GM12878 (cell line): ENCODE data around the gene KRTAP10-5. TPM values are rescaled to one million over a fixed set of nuclear protein-coding genes. Genes with fewer than 3 reads are reported as not detected.

Source experiments
- ATAC-seq: fragments of 200-7000 bp; cut with Tn5 transposase; 3 replicates; pipeline ENCODE4 v1.9.1; 2020; ENCODE audit warnings: mild to moderate bottlenecking, moderate library complexity
- BruUV-seq: library from RNA; stranded (reverse); fragments of 400-500 nt; replicated peaks from 2 replicates; lab custom pipeline; 2021; lab: Mats Ljungman, UMichigan
- CTCF ChIA-PET: fragments of 300-600 bp; sonication (Branson Sonifier 250); formaldehyde crosslinking; extraction: SDS; loops from one replicate; lab custom pipeline; 2021; ENCODE audit warnings: inconsistent platforms; lab: Yijun Ruan, JAX
- POLR2A ChIA-PET: fragments of 350-600 bp; formaldehyde crosslinking; extraction: SDS; loops from one replicate; lab custom pipeline; 2021; ENCODE audit warnings: inconsistent platforms; lab: Charles Lee
- RAD21 ChIA-PET: fragments of 300-600 bp; sonication (Branson Sonifier 250); formaldehyde crosslinking; loops from one replicate; lab custom pipeline; 2023; ENCODE audit warnings: antibody characterized with exemption; ENCODE audit not compliant: unreplicated experiment; lab: Charles Lee
- SMC1A ChIA-PET: fragments of 300-600 bp; sonication (Branson Sonifier 250); formaldehyde crosslinking; loops from one replicate; lab custom pipeline; 2023; ENCODE audit not compliant: unreplicated experiment, uncharacterized antibody; lab: Charles Lee
- DNase-seq: peaks from one replicate; pipeline ENCODE4 v3.0.0-alpha.2; 2011; ENCODE audit warnings: low read depth, low spot score
- FAIRE-seq: peaks from 3 replicates; lab custom pipeline; 2011; peaks lifted over from hg19 to GRCh38; lab: Jason Lieb, UNC
- H2AFZ ChIP-seq: 2 replicates; pipeline ENCODE4 v1.6.0; 2011; ENCODE audit warnings: low read depth, low read length, control low read depth; ENCODE audit not compliant: control insufficient read depth
- H3K27ac ChIP-seq: 2 replicates; pipeline ENCODE4 v1.5.1; 2011; ENCODE audit warnings: control low read depth; ENCODE audit not compliant: control insufficient read depth, insufficient read depth
- H3K27me3 ChIP-seq, 2 experiments: replicated peaks in 1 of 2; 2 replicates each; pipeline versions ENCODE4 v1.6.0 to v1.6.1; 2011; ENCODE audit warnings: low read length in 1 of 2; ENCODE audit not compliant: control insufficient read depth in 2 of 2, insufficient read depth in 2 of 2
- H3K36me3 ChIP-seq, 2 experiments: 2 replicates each; pipeline ENCODE4 v1.5.1; 2011; ENCODE audit warnings: low read length in 1 of 2; ENCODE audit not compliant: control insufficient read depth in 2 of 2, insufficient read depth in 2 of 2
- H3K4me1 ChIP-seq: 2 replicates; pipeline ENCODE4 v1.6.1; 2011; ENCODE audit warnings: mild to moderate bottlenecking, low read length, moderate library complexity, mixed read lengths; ENCODE audit not compliant: control insufficient read depth, insufficient read depth
- H3K4me2 ChIP-seq: 2 replicates; pipeline ENCODE4 v1.6.0; 2011; ENCODE audit warnings: control low read depth; ENCODE audit not compliant: control insufficient read depth, insufficient read depth
- H3K4me3 ChIP-seq: fragments of 200-600 bp; sonication (generic); 2 replicates; pipeline ENCODE4 v1.5.1; 2016
- H3K79me2 ChIP-seq: 2 replicates; pipeline ENCODE4 v1.6.0; 2011; ENCODE audit warnings: low read length; ENCODE audit not compliant: control insufficient read depth, insufficient read depth
- H3K9ac ChIP-seq: 2 replicates; pipeline ENCODE4 v1.8.0; 2011; ENCODE audit warnings: low read length, control low read depth, mixed read lengths; ENCODE audit not compliant: control insufficient read depth, insufficient read depth
- H3K9me3 ChIP-seq: replicated peaks from 3 replicates; pipeline ENCODE4 v1.5.1; 2011; ENCODE audit warnings: mild to moderate bottlenecking, low read length; ENCODE audit not compliant: control insufficient read depth, insufficient read depth
- H4K20me1 ChIP-seq: 2 replicates; pipeline ENCODE4 v1.6.0; 2011; ENCODE audit not compliant: control insufficient read depth, insufficient read depth
- DPF2 ChIP-seq: fragments of 450-650 bp; IDR thresholded peaks from 2 replicates; pipeline ENCODE4 v1.6.1; 2017; ENCODE audit warnings: mild to moderate bottlenecking
- FOXM1 ChIP-seq: IDR thresholded peaks from 2 replicates; pipeline ENCODE4 v1.6.1; 2012; ENCODE audit warnings: low read depth, mild to moderate bottlenecking, inconsistent platforms, low read length, moderate library complexity
- LARP7 ChIP-seq: fragments of 450-650 bp; IDR thresholded peaks from 2 replicates; pipeline ENCODE4 v1.6.1; 2017; ENCODE audit warnings: mild to moderate bottlenecking
- NFXL1 ChIP-seq: fragments of 450-650 bp; IDR thresholded peaks from 2 replicates; pipeline ENCODE4 v1.6.1; 2017; ENCODE audit warnings: antibody characterized with exemption, mild to moderate bottlenecking, borderline replicate concordance
- RAD51 ChIP-seq: fragments of 450-650 bp; IDR thresholded peaks from 2 replicates; pipeline ENCODE4 v1.6.1; 2016; ENCODE audit warnings: moderate library complexity, mild to moderate bottlenecking, inconsistent platforms
- USF1 ChIP-seq: IDR thresholded peaks from 2 replicates; pipeline ENCODE4 v1.6.1; 2011; ENCODE audit warnings: borderline replicate concordance, low read depth, mild to moderate bottlenecking, moderate library complexity, mixed read lengths, low read length; ENCODE audit not compliant: insufficient read depth; ENCODE audit errors: extremely low read length
- ZNF24 ChIP-seq: fragments of 450-650 bp; IDR thresholded peaks from 2 replicates; pipeline ENCODE4 v1.6.1; 2017; ENCODE audit warnings: antibody characterized with exemption, mild to moderate bottlenecking
- WGBS: methylation state at CpG from one replicate; pipeline ENCODE4 v1.1.6; 2016; ENCODE audit warnings: low lambda C conversion rate; ENCODE audit not compliant: insufficient replicate concordance, insufficient coverage; ENCODE audit errors: missing lambda C conversion rate; 5-methylcytosine and 5-hydroxymethylcytosine counted together
- in situ Hi-C: fragments of 300-500 bp; cut with MboI; formaldehyde crosslinking; loops from 9 replicates; pipeline ENCODE4 v1.14.3; 2018; ENCODE audit warnings: mixed read lengths
- intact Hi-C: fragments of 100-400 bp; cut with micrococcal nuclease; formaldehyde crosslinking; loops from one replicate; pipeline ENCODE4 v1.14.2; 2022; ENCODE audit not compliant: unreplicated experiment
- polyA plus RNA-seq, 11 experiments: library from polyadenylated mRNA; depleted of rRNA in 4 of 11; unstranded in 6 of 11; stranded (reverse) in 5 of 11; fragments of >200 nt; fragmentation: Nextera tagmentation in 4 of 11; fragmentation: Illumina TruSeq in 1 of 11; extraction: Ambion mirVana in 4 of 11; extraction: Trizol in 1 of 11; gene quantifications; 1 replicate in 1 of 11; 2 replicates in 10 of 11; pipeline versions ENCODE4 v1.2.1 to v1.2.3, GENCODE V29; 2011 to 2016; ENCODE audit warnings: inconsistent platforms in 2 of 11, missing spikeins in 2 of 11, low read depth in 1 of 11
- total RNA-seq, 4 experiments: library from RNA; depleted of rRNA in 3 of 4; stranded (reverse); fragments of >200 nt in 3 of 4; fragmentation: Illumina TruSeq in 1 of 4; extraction: Trizol in 1 of 4; gene quantifications; 2 replicates each; pipeline versions ENCODE4 v1.2.1 to v1.2.3, GENCODE V29; 2013 to 2021

Gene KRTAP10-5
- total and polyA plus RNA-seq, 10 of the 15 experiments (the other 5 are each of a cell fraction or from before 2014, with no cell fraction given), result not detected

GRCh38 chr21:44568261-44568660, 12.1 kb downstream of the KRTAP10-5 start:
- ChIA-PET CTCF (no interaction called here), POLR2A (interaction anchor here (0.5 kb wide), 1 partner anchor 67 kb away, joined by 4 read pairs; no protein-coding TSS in a partner anchor), RAD21 (no interaction called here), SMC1A (no interaction called here)
- 38% methylated on average over 12 of the region's 12 CpGs for WGBS
- H3K36me3 ChIP-seq, result no peaks in the 10 kb centered on the region
- intact Hi-C loops (no loop called here), in situ Hi-C loops (no loop called here)
- H3K79me2 ChIP-seq, result no peaks in the 10 kb centered on the region
- no TSS peak for BruUV-seq
- H2AFZ ChIP-seq, result no peak overlapping the region
- no peak for TF ChIP-seq NFXL1
- no peak for TF ChIP-seq LARP7
- TF ChIP-seq DPF2, result no peak
- TF ChIP-seq ZNF24, result no peak
- TF ChIP-seq FOXM1, result no peak
- no peak for TF ChIP-seq RAD51
- TF ChIP-seq USF1, result no peak
- H3K9me3 ChIP-seq, result no peaks in the 10 kb centered on the region; the same call in 1 of the 3 replicates
- no peak for ATAC-seq
- H3K4me3 ChIP-seq, result no peak overlapping the region
- no peaks in the 10 kb centered on the region for H3K4me1 ChIP-seq
- no peaks in the 10 kb centered on the region for H3K27me3 ChIP-seq
- no peak for DNase-seq
- no peak overlapping the region for H3K4me2 ChIP-seq
- H4K20me1 ChIP-seq, result no peaks in the 10 kb centered on the region
- H3K9ac ChIP-seq, result no peak overlapping the region
- no peak overlapping the region for H3K27ac ChIP-seq
- no peak for FAIRE-seq
